K562 (cell line): ENCODE data around the gene TBC1D12. TPM values are rescaled to one million over a fixed set of nuclear protein-coding genes. Genes with fewer than 3 reads are reported as not detected.

Experiments
- ARHGAP35 ChIP-seq: fragments of 450-650 bp; IDR thresholded peaks from 2 replicates; pipeline ENCODE4 v1.6.1; 2018; ENCODE audit not compliant: partially characterized antibody
- ATF7 ChIP-seq: fragments of 450-650 bp; IDR thresholded peaks from 2 replicates; pipeline ENCODE4 v1.7.1; 2014; ENCODE audit warnings: mild to moderate bottlenecking, moderate library complexity
- BCL6 ChIP-seq: fragments of 250-450 bp; sonication (Bioruptor Pico); IDR thresholded peaks from 2 replicates; pipeline ENCODE4 v1.4.0; 2020
- C11orf30 ChIP-seq: fragments of 450-650 bp; IDR thresholded peaks from 2 replicates; pipeline ENCODE4 v1.6.1; 2016; ENCODE audit warnings: low read depth, mild to moderate bottlenecking
- CEBPG ChIP-seq, 3 experiments: fragments of 200-800 bp in 1 of 3; sonication (Bioruptor generic) in 1 of 3; sonication (generic) in 1 of 3; formaldehyde crosslinking in 1 of 3; IDR thresholded peaks in 2 of 3; conservative IDR thresholded peaks in 1 of 3; 2 replicates each; pipeline versions ENCODE4 v1.6.1 to v1.8.0; 2016 to 2022; ENCODE audit warnings: missing compliant biosample characterization in 2 of 3, missing genetic modification characterization in 2 of 3, mild to moderate bottlenecking in 1 of 3, missing genetic modification reagents in 1 of 3
- DIDO1 ChIP-seq: fragments of 450-650 bp; IDR thresholded peaks from 2 replicates; pipeline ENCODE4 v1.6.1; 2016; ENCODE audit warnings: low read depth, missing biosample characterization, missing genetic modification characterization
- EGR1 ChIP-seq: fragments of 450-650 bp; conservative IDR thresholded peaks from 2 replicates; pipeline ENCODE4 v1.6.1; 2017; ENCODE audit warnings: mild to moderate bottlenecking
- FOSL1 ChIP-seq: fragments of 200-800 bp; sonication (Bioruptor generic); conservative IDR thresholded peaks from 2 replicates; pipeline ENCODE4 v1.6.1; 2016; ENCODE audit warnings: missing genetic modification characterization, missing compliant biosample characterization
- GATAD2A ChIP-seq: fragments of 450-650 bp; IDR thresholded peaks from 2 replicates; pipeline ENCODE4 v1.6.1; 2017
- HNRNPL ChIP-seq: fragments of 200-400 bp; formaldehyde crosslinking; IDR thresholded peaks from 2 replicates; pipeline ENCODE4 v1.6.1; 2017; ENCODE audit warnings: low read depth, mild to moderate bottlenecking, low read length
- KAT7 ChIP-seq: sonication (generic); formaldehyde crosslinking; IDR thresholded peaks from 2 replicates; pipeline ENCODE4 v1.8.0; 2022; ENCODE audit warnings: missing genetic modification reagents, mild to moderate bottlenecking, borderline replicate concordance
- KLF1 ChIP-seq: fragments of 450-650 bp; IDR thresholded peaks from 2 replicates; pipeline ENCODE4 v1.6.1; 2016; ENCODE audit warnings: missing genetic modification characterization, missing compliant biosample characterization
- MECOM ChIP-seq: fragments of 250-450 bp; sonication (Bioruptor Pico); IDR thresholded peaks from 2 replicates; pipeline ENCODE4 v1.8.0; 2022; ENCODE audit warnings: inconsistent platforms
- MYC ChIP-seq, 2 experiments: fragments of 250-450 bp in 1 of 2; sonication (Bioruptor Pico) in 1 of 2; IDR thresholded peaks; 2 replicates each; pipeline versions ENCODE4 v1.5.1 to v1.6.1; 2012 to 2021; ENCODE audit warnings: low read depth in 2 of 2, borderline replicate concordance in 1 of 2, improper control_type of control experiment in 1 of 2, low read length in 1 of 2, mild to moderate bottlenecking in 1 of 2, moderate library complexity in 1 of 2
- NFYB ChIP-seq: IDR thresholded peaks from 2 replicates; pipeline ENCODE4 v1.6.1; 2011; ENCODE audit warnings: mild to moderate bottlenecking, moderate library complexity; ENCODE audit not compliant: insufficient read length; ENCODE audit errors: extremely low read depth
- NR3C1 ChIP-seq: sonication (generic); formaldehyde crosslinking; IDR thresholded peaks from 2 replicates; pipeline ENCODE4 v1.8.1; 2022; ENCODE audit warnings: missing genetic modification reagents
- SMARCC2 ChIP-seq: fragments of 450-650 bp; IDR thresholded peaks from 2 replicates; pipeline ENCODE4 v1.6.1; 2017; ENCODE audit warnings: antibody characterized with exemption, moderate library complexity, mild to moderate bottlenecking, low read depth
- ZEB2 ChIP-seq: fragments of 450-650 bp; IDR thresholded peaks from 2 replicates; pipeline ENCODE4 v1.6.1; 2016
- ZNF12 ChIP-seq: sonication (generic); formaldehyde crosslinking; IDR thresholded peaks from 2 replicates; pipeline ENCODE4 v1.4.0; 2020; ENCODE audit warnings: mild to moderate bottlenecking, missing genetic modification reagents
- ZNF165 ChIP-seq: fragments of 250-450 bp; sonication (Bioruptor Pico); IDR thresholded peaks from 2 replicates; pipeline ENCODE4 v1.4.0; 2020; ENCODE audit warnings: borderline replicate concordance
- ZNF274 ChIP-seq: IDR thresholded peaks from 2 replicates; pipeline ENCODE4 v1.6.1; 2011; ENCODE audit warnings: low read depth, mild to moderate bottlenecking, low read length, moderate library complexity, borderline replicate concordance
- polyA plus RNA-seq, 8 experiments: library from polyadenylated mRNA; depleted of rRNA in 4 of 8; stranded (reverse) in 5 of 8; unstranded in 3 of 8; fragments of >200 nt; fragmentation: Nextera tagmentation in 2 of 8; fragmentation: Illumina TruSeq in 1 of 8; extraction: Ambion mirVana in 2 of 8; extraction: Trizol in 1 of 8; gene quantifications; 2 replicates each; pipeline versions ENCODE4 v1.2.1 to v1.2.3, GENCODE V29; 2011 to 2014; ENCODE audit warnings: inconsistent platforms in 1 of 8, missing spikeins in 1 of 8
- total RNA-seq, 7 experiments: library from RNA; depleted of rRNA in 6 of 7; stranded (reverse); fragments of >200 nt in 6 of 7; fragmentation: Illumina TruSeq in 2 of 7; extraction: Trizol in 2 of 7; gene quantifications; 2 replicates each; pipeline versions ENCODE4 v1.2.1 to v1.2.3, GENCODE V29; 2011 to 2021; ENCODE audit warnings: low replicate concordance in 1 of 7
- TF ChIP-seq, protein P1 (sequence below): fragments of 250-450 bp; sonication (Bioruptor Pico); IDR thresholded peaks from 2 replicates; pipeline ENCODE4 v1.9.0; 2021; ENCODE audit warnings: mild to moderate bottlenecking
- TF ChIP-seq, protein P2 (sequence below): fragments of 450-650 bp; IDR thresholded peaks from 2 replicates; pipeline ENCODE4 v1.6.1; 2014; ENCODE audit warnings: low read depth, mild to moderate bottlenecking, moderate library complexity, borderline replicate concordance
- TF ChIP-seq, protein P3 (sequence below), 2 experiments: IDR thresholded peaks in 1 of 2; conservative IDR thresholded peaks in 1 of 2; 2 replicates each; pipeline ENCODE4 v1.6.1; 2016; ENCODE audit warnings: low read depth in 2 of 2, mild to moderate bottlenecking in 1 of 2, missing compliant biosample characterization in 1 of 2, missing genetic modification characterization in 1 of 2, moderate library complexity in 1 of 2

Gene TBC1D12
- total and polyA plus RNA-seq, 9 of the 15 experiments (the other 6 are each of a cell fraction or from before 2014, with no cell fraction given), result 2.1 to 6.7 (median 3.9) TPM

DNA sequence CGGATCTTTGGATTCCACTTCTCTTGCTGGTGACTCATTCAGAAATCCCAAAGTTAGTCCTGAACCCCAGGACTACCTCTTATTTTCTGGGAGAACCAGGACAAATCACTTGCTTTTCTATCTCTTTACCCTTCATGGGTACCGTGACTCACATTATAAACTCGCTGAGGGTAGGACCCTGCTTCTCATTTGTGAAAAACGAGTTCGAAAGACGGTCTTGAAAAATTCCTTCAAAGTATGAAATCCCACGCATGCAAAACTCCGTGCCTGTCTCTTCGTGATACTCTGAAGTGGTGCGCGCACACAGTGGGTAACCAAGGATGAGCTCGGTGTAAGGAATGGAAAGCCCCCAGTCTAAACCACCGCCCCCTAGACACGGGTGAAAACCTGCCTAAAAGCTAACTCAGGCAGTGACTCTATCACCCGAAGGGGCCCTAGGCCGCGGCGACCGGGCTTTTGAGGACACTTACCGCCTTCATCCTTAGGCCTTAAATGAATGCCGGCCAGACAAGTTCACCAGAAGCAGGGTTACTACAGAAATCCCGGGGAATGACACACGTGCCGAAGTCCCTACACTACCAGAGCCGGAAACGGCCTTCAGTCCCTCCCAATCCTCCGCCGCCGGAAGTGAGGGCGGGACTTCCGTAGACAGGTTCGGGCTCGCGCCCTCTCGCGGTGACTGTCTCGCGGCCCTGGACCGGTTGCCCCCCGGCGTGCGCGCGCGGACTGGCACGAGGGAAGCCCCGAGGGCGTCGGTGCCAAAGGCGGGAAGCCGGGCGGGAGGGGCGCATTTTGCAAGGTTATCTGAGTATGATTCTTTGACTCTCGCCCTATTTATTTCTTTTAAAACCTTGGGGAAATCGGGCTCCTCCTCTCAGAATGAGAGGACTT, 39.7 kb upstream of the TBC1D12 start, which contains the start of gene NOC3L (continued):
- TF ChIP-seq, protein P1, sequence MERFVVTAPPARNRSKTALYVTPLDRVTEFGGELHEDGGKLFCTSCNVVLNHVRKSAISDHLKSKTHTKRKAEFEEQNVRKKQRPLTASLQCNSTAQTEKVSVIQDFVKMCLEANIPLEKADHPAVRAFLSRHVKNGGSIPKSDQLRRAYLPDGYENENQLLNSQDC (CRISPR knock-in tag), result no peak
- TF ChIP-seq ARHGAP35, result no peak
- peak; percentile 92 for TF ChIP-seq MYC (IDR thresholded peaks at IDR 0.05; ENCODE audit: low read depth, low read length)
- TF ChIP-seq MYC (CRISPR knock-in tag; IDR thresholded peaks at IDR 0.05; ENCODE audit: borderline replicate concordance, low read depth), result no peak
- TF ChIP-seq EGR1, result 0 out of 2 replicates have a peak, but pooled peaks have one; percentile 3
- TF ChIP-seq ZNF165 (CRISPR knock-in tag), result no peak
- no peak for TF ChIP-seq ZEB2
- peak; percentile 86; the same call in 1 of the 2 replicates for TF ChIP-seq KAT7
- TF ChIP-seq BCL6 (CRISPR knock-in tag), result no peak
- TF ChIP-seq DIDO1 (tag), result peak; percentile 76
- 0 out of 2 replicates have a peak, but pooled peaks have one; percentile 21 for TF ChIP-seq FOSL1 (tag)
- TF ChIP-seq, protein P2, sequence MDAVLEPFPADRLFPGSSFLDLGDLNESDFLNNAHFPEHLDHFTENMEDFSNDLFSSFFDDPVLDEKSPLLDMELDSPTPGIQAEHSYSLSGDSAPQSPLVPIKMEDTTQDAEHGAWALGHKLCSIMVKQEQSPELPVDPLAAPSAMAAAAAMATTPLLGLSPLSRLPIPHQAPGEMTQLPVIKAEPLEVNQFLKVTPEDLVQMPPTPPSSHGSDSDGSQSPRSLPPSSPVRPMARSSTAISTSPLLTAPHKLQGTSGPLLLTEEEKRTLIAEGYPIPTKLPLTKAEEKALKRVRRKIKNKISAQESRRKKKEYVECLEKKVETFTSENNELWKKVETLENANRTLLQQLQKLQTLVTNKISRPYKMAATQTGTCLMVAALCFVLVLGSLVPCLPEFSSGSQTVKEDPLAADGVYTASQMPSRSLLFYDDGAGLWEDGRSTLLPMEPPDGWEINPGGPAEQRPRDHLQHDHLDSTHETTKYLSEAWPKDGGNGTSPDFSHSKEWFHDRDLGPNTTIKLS, result peak; percentile 54; the same call in 1 of the 2 replicates
- TF ChIP-seq, protein P3, sequence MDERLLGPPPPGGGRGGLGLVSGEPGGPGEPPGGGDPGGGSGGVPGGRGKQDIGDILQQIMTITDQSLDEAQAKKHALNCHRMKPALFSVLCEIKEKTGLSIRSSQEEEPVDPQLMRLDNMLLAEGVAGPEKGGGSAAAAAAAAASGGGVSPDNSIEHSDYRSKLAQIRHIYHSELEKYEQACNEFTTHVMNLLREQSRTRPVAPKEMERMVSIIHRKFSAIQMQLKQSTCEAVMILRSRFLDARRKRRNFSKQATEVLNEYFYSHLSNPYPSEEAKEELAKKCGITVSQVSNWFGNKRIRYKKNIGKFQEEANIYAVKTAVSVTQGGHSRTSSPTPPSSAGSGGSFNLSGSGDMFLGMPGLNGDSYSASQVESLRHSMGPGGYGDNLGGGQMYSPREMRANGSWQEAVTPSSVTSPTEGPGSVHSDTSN (CRISPR knock-in tag; IDR thresholded peaks at IDR 0.05; ENCODE audit: low read depth), result no peak
- TF ChIP-seq, protein P3 (tag; conservative IDR thresholded peaks at IDR 0.05; ENCODE audit: low read depth), result no peak
- TF ChIP-seq ZNF12 (CRISPR knock-in tag), result no peak
- peak; percentile 18; the same call in 1 of the 2 replicates for TF ChIP-seq KLF1 (tag)
- TF ChIP-seq MECOM, result no peak
- TF ChIP-seq NFYB, result no peak
- no peak for TF ChIP-seq NR3C1 (CRISPR knock-in tag)
- no peak; the same call in 1 of the 2 replicates for TF ChIP-seq GATAD2A
- peak; percentile 37; the same call in 1 of the 2 replicates for TF ChIP-seq ATF7
- peak; percentile 35 for TF ChIP-seq C11orf30
- TF ChIP-seq CEBPG (CRISPR knock-in tag; IDR thresholded peaks at IDR 0.05), result no peak
- TF ChIP-seq CEBPG (tag; conservative IDR thresholded peaks at IDR 0.05 in 1 of 2, IDR thresholded peaks at IDR 0.05 in 1 of 2), result no peak
- no peak for TF ChIP-seq ZNF274
- no peak for TF ChIP-seq HNRNPL
- no peak for TF ChIP-seq SMARCC2
